ENCODE data around the gene CHST14. TPM values are rescaled to one million over a fixed set of nuclear protein-coding genes. Genes with fewer than 3 reads are reported as not detected.

Gene CHST14
- total and polyA plus RNA-seq, 2 of the 8 experiments (the other 6 are each of a cell fraction or from before 2014, with no cell fraction given) = 13.4 to 20.3 TPM

- Histone ChIP-seq H3K56ac (replicated peaks; ENCODE audit: insufficient read length, low read depth, low read length) (no peak overlapping the region), H3K4me3 (ENCODE audit: extremely low read depth in 1 of 4, insufficient read depth in 2 of 4, low read depth in 3 of 4, low read length in 4 of 4) (peak overlapping the region; percentile 59 to 97 (median 74)), H3K36me3 (ENCODE audit: control insufficient read depth in 2 of 4, insufficient read depth in 4 of 4, low read length in 3 of 4) (no peaks in the 10 kb centered on the region), H3K27me3 (replicated peaks in 1 of 4; ENCODE audit: control insufficient read depth in 3 of 4, extremely low read depth in 1 of 4, insufficient read depth in 3 of 4, low read length in 3 of 4) (peaks cover 0 to 31% (median 18%) of the 10 kb centered on the region in 4 experiments; a peak in 5 of 7 replicates), H2AK5ac (ENCODE audit: low read depth, low read length) (no peak overlapping the region; the same call in 1 of the 2 replicates), H3K23ac (ENCODE audit: insufficient read length) (no peak overlapping the region), H3K9ac (replicated peaks in 1 of 4; ENCODE audit: extremely low read depth in 1 of 4, low read depth in 3 of 4, low read length in 3 of 4) (peak overlapping the region in 1 of 4 experiments; percentile 16; a peak in 4 of 7 replicates), H3K9me3 (ENCODE audit: insufficient read depth in 2 of 2, low read depth in 1 of 2, low read length in 1 of 2) (no peaks in the 10 kb centered on the region), H2BK20ac (ENCODE audit: low read length) (peak overlapping the region; percentile 32; the same call in 1 of the 2 replicates), H3K23me2 (ENCODE audit: low read depth, low read length) (peaks cover 26% of the 10 kb centered on the region), H2AFZ (ENCODE audit: low read length) (no peak overlapping the region; the same call in 1 of the 2 replicates), H4K91ac (replicated peaks; ENCODE audit: insufficient read length, low read length) (peak overlapping the region; percentile 94), H3K4me2 (ENCODE audit: insufficient read depth in 1 of 2, low read depth in 2 of 2, low read length in 2 of 2) (peak overlapping the region; percentile 98 to 100), H3K18ac (ENCODE audit: extremely low read depth, low read length) (peak overlapping the region; percentile 97), H3K4ac (replicated peaks; ENCODE audit: insufficient read length, low read depth, low read length) (peak overlapping the region; percentile 89), H4K5ac (ENCODE audit: insufficient read length, low read depth, low read length) (peak overlapping the region; percentile 51), H2BK15ac (ENCODE audit: low read length) (peak overlapping the region; percentile 88; the same call in 1 of the 2 replicates), H4K20me1 (replicated peaks in 1 of 2; ENCODE audit: control insufficient read depth in 1 of 2, insufficient read depth in 2 of 2, low read length in 2 of 2) (peaks cover 0 to 2% of the 10 kb centered on the region in 2 experiments), H2BK120ac (replicated peaks; ENCODE audit: low read depth, low read length) (peak overlapping the region; percentile 77), H2BK5ac (ENCODE audit: low read depth, low read length) (peak overlapping the region; percentile 69; the same call in 1 of the 2 replicates), H2BK12ac (ENCODE audit: low read depth, low read length) (peak overlapping the region; percentile 92; the same call in 1 of the 2 replicates), H4K8ac (ENCODE audit: extremely low read depth, insufficient read depth, low read length) (no peak overlapping the region), H3K27ac (ENCODE audit: low read depth, low read length) (no peak overlapping the region), H3K79me2 (ENCODE audit: control insufficient read depth in 1 of 2, insufficient read depth in 2 of 2, low read length in 2 of 2) (peaks cover 0 to 20% of the 10 kb centered on the region in 2 experiments; a peak in 2 of 4 replicates), H3K4me1 (replicated peaks in 1 of 4; ENCODE audit: control insufficient read depth in 3 of 4, insufficient read depth in 4 of 4, low read length in 3 of 4) (peaks cover 5 to 36% (median 28%) of the 10 kb centered on the region in 4 experiments), H3K79me1 (ENCODE audit: low read depth, low read length) (no peaks in the 10 kb centered on the region), H3K14ac (ENCODE audit: insufficient read length) (no peak overlapping the region)
- ChIA-PET POLR2A (ENCODE audit: partially characterized antibody) (interaction anchor here (0.8 to 3.6 kb wide), 6 partner anchors 8 to 74 kb away, joined by 3 to 23 read pairs (median 3); no protein-coding TSS in a partner anchor), CTCF (ENCODE audit: partially characterized antibody) (interaction anchor here (1.1 to 2.2 kb wide), 3 partner anchors 20 to 100 kb away, joined by 3 to 6 read pairs (median 3); no protein-coding TSS in a partner anchor)
- DNase-seq (ENCODE audit: low read depth in 1 of 2, low spot score in 2 of 2) = no peak
- FAIRE-seq = no peak
- 5% methylated on average over 17 of the region's 17 CpGs; no CpG with 5 or more reads in 1 of the 2 experiments for WGBS, 2 experiments (ENCODE audit: extremely low coverage in 1 of 2, insufficient coverage in 1 of 2, insufficient read length in 1 of 2, insufficient replicate concordance in 2 of 2, low coverage in 1 of 2, low lambda C conversion rate in 2 of 2, missing lambda C conversion rate in 1 of 2)
Measured at GRCh38 chr15:40436892-40437751, 33.7 kb upstream of the CHST14 start.
